Immature natural killer cell (primary cell): Measurements from ENCODE around the gene TMC7. TPM values are rescaled to one million over a fixed set of nuclear protein-coding genes. Genes with fewer than 3 reads are reported as not detected.
"Not testable (repeated sequence)": the region's sequence is repeated elsewhere in the genome, so short reads cannot be mapped to it uniquely, and the experiment has no call there.

ENCODE experiments used
- DNase-seq, 3 donors: peaks; one replicate each; pipeline ENCODE4 v3.0.0; 2022; ENCODE audit warnings: mixed read lengths in 1 of 3
- H3K27ac Mint-ChIP-seq, 6 donors: one replicate each; pipeline ENCODE4 v1.8.0; 2020; ENCODE audit warnings: mixed read lengths in 6 of 6, mild to moderate bottlenecking in 5 of 6, inconsistent platforms in 4 of 6, moderate library complexity in 3 of 6
- H3K27me3 Mint-ChIP-seq, 3 donors: one replicate each; pipeline ENCODE4 v1.8.0; 2020 to 2021; ENCODE audit warnings: low read depth in 3 of 3, mild to moderate bottlenecking in 3 of 3, mixed read lengths in 3 of 3, moderate library complexity in 3 of 3, inconsistent platforms in 1 of 3
- H3K36me3 Mint-ChIP-seq, 3 donors: one replicate each; pipeline ENCODE4 v1.8.0; 2020; ENCODE audit warnings: mixed read lengths in 3 of 3, inconsistent platforms in 2 of 3, mild to moderate bottlenecking in 2 of 3
- H3K4me1 Mint-ChIP-seq, 2 donors: one replicate each; pipeline ENCODE4 v1.8.0; 2020; ENCODE audit warnings: inconsistent platforms in 2 of 2, mild to moderate bottlenecking in 2 of 2, mixed read lengths in 2 of 2, moderate library complexity in 1 of 2
- H3K4me3 Mint-ChIP-seq, 5 donors: one replicate each; pipeline ENCODE4 v1.8.0; 2020; ENCODE audit warnings: mild to moderate bottlenecking in 5 of 5, mixed read lengths in 5 of 5, inconsistent platforms in 3 of 5, moderate library complexity in 3 of 5
- H3K9me3 Mint-ChIP-seq, 6 donors: one replicate each; pipeline ENCODE4 v1.8.0; 2020; ENCODE audit warnings: mild to moderate bottlenecking in 6 of 6, mixed read lengths in 6 of 6, inconsistent platforms in 4 of 6, moderate library complexity in 3 of 6
- polyA plus RNA-seq, 3 donors: library from polyadenylated mRNA; unstranded; fragments of 300-500 nt; fragmentation: Illumina TruSeq; gene quantifications; one replicate each; pipeline ENCODE4 v1.2.3, GENCODE V29; 2021

Gene TMC7
- polyA plus RNA-seq, 3 donors from 2014 or later = not detected

GRCh38 chr16:18995406-18995805 is 11.7 kb downstream of the TMC7 start:
- not testable (repeated sequence) for H3K4me1 Mint-ChIP-seq, H3K9me3 Mint-ChIP-seq, H3K4me3 Mint-ChIP-seq, DNase-seq, H3K27ac Mint-ChIP-seq, H3K36me3 Mint-ChIP-seq, H3K27me3 Mint-ChIP-seq

- H3K36me3 Mint-ChIP-seq, H3K4me3 Mint-ChIP-seq, H3K9me3 Mint-ChIP-seq, DNase-seq, H3K4me1 Mint-ChIP-seq, H3K27ac Mint-ChIP-seq: not testable (repeated sequence)
- H3K27me3 Mint-ChIP-seq = peaks cover 4 to 12% (median 4%) of the 10 kb centered on the region in 3 donors
These were observed 12.8 kb downstream of the TMC7 start for GRCh38 chr16:18996536-18996935.

- H3K4me1 Mint-ChIP-seq, DNase-seq, H3K4me3 Mint-ChIP-seq, H3K9me3 Mint-ChIP-seq, H3K27ac Mint-ChIP-seq, H3K36me3 Mint-ChIP-seq: not testable (repeated sequence)
- peaks cover 2 to 12% (median 4%) of the 10 kb centered on the region in 3 donors for H3K27me3 Mint-ChIP-seq
These were observed 13.3 kb downstream of the TMC7 start for GRCh38 chr16:18997001-18997400.

GRCh38 chr16:18999045-18999393 is 15.3 kb downstream of the TMC7 start:
- Mint-ChIP-seq H3K27ac (no peak overlapping the region), H3K4me1 (no peaks in the 10 kb centered on the region), H3K4me3 (no peak overlapping the region), H3K36me3 (no peaks in the 10 kb centered on the region), H3K9me3 (no peaks in the 10 kb centered on the region), H3K27me3 (peaks cover 2 to 13% (median 4%) of the 10 kb centered on the region in 3 donors)
- no peak for DNase-seq

- Mint-ChIP-seq H3K36me3 (no peaks in the 10 kb centered on the region), H3K9me3 (no peaks in the 10 kb centered on the region), H3K27me3 (peaks cover 2 to 7% (median 2%) of the 10 kb centered on the region in 3 donors), H3K4me1 (no peaks in the 10 kb centered on the region), H3K4me3 (no peak overlapping the region), H3K27ac (no peak overlapping the region)
- no peak for DNase-seq
These were observed 18.1 kb downstream of the TMC7 start for GRCh38 chr16:19001788-19002187.

GRCh38 chr16:19003935-19004334 is 20.2 kb downstream of the TMC7 start:
- Mint-ChIP-seq H3K9me3 (no peaks in the 10 kb centered on the region), H3K36me3 (no peaks in the 10 kb centered on the region), H3K27ac (no peak overlapping the region), H3K4me1 (no peaks in the 10 kb centered on the region), H3K27me3 (peaks cover 2 to 7% (median 3%) of the 10 kb centered on the region in 3 donors), H3K4me3 (no peak overlapping the region)
- DNase-seq = no peak

- H3K9me3 Mint-ChIP-seq = no peaks in the 10 kb centered on the region
- H3K36me3 Mint-ChIP-seq = no peaks in the 10 kb centered on the region
- H3K27ac Mint-ChIP-seq = no peak overlapping the region
- DNase-seq = no peak
- H3K27me3 Mint-ChIP-seq = peaks cover 3 to 8% (median 7%) of the 10 kb centered on the region in 3 donors
- H3K4me3 Mint-ChIP-seq = no peak overlapping the region
- no peaks in the 10 kb centered on the region for H3K4me1 Mint-ChIP-seq
These were observed 22.1 kb downstream of the TMC7 start for GRCh38 chr16:19005561-19006445.

- Mint-ChIP-seq H3K27ac (no peak overlapping the region), H3K27me3 (peaks cover 1 to 8% (median 4%) of the 10 kb centered on the region in 3 donors), H3K4me3 (no peak overlapping the region), H3K9me3 (no peaks in the 10 kb centered on the region), H3K4me1 (no peaks in the 10 kb centered on the region), H3K36me3 (no peaks in the 10 kb centered on the region)
- DNase-seq = no peak
These were observed 22.9 kb downstream of the TMC7 start for GRCh38 chr16:19006446-19007315.

- DNase-seq = no peak
- no peak overlapping the region for H3K27ac Mint-ChIP-seq
- H3K9me3 Mint-ChIP-seq = no peaks in the 10 kb centered on the region
- no peaks in the 10 kb centered on the region for H3K36me3 Mint-ChIP-seq
- H3K27me3 Mint-ChIP-seq = peaks cover 0 to 8% (median 1%) of the 10 kb centered on the region in 3 donors
- H3K4me3 Mint-ChIP-seq = no peak overlapping the region
- H3K4me1 Mint-ChIP-seq = no peaks in the 10 kb centered on the region
These were observed 24.8 kb downstream of the TMC7 start for GRCh38 chr16:19008245-19009169.

- Mint-ChIP-seq H3K27me3 (peaks cover 0 to 6% (median 1%) of the 10 kb centered on the region in 3 donors), H3K4me1 (no peaks in the 10 kb centered on the region), H3K36me3 (no peaks in the 10 kb centered on the region), H3K9me3 (no peaks in the 10 kb centered on the region), H3K27ac (no peak overlapping the region), H3K4me3 (no peak overlapping the region)
- no peak for DNase-seq
These were observed 27.5 kb downstream of the TMC7 start for GRCh38 chr16:19011169-19011731.

GRCh38 chr16:19014461-19014860 is 30.7 kb downstream of the TMC7 start:
- no peak for DNase-seq
- H3K27me3 Mint-ChIP-seq = peaks cover 0 to 5% (median 0%) of the 10 kb centered on the region in 3 donors
- no peaks in the 10 kb centered on the region for H3K9me3 Mint-ChIP-seq
- no peak overlapping the region for H3K27ac Mint-ChIP-seq
- no peaks in the 10 kb centered on the region for H3K36me3 Mint-ChIP-seq
- H3K4me3 Mint-ChIP-seq = no peak overlapping the region
- H3K4me1 Mint-ChIP-seq = no peaks in the 10 kb centered on the region

GRCh38 chr16:19017179-19017578 is 33.4 kb downstream of the TMC7 start:
- H3K4me3 Mint-ChIP-seq = no peak overlapping the region
- H3K27me3 Mint-ChIP-seq = peaks cover 0 to 5% (median 0%) of the 10 kb centered on the region in 3 donors
- H3K36me3 Mint-ChIP-seq = no peaks in the 10 kb centered on the region
- H3K4me1 Mint-ChIP-seq = no peaks in the 10 kb centered on the region
- no peak overlapping the region for H3K27ac Mint-ChIP-seq
- no peaks in the 10 kb centered on the region for H3K9me3 Mint-ChIP-seq
- DNase-seq = no peak

- Mint-ChIP-seq H3K4me3 (no peak overlapping the region), H3K27ac (no peak overlapping the region), H3K4me1 (no peaks in the 10 kb centered on the region), H3K36me3 (no peaks in the 10 kb centered on the region), H3K27me3 (peaks cover 0 to 5% (median under 1%) of the 10 kb centered on the region in 3 donors), H3K9me3 (no peaks in the 10 kb centered on the region)
- no peak for DNase-seq
These were observed 37.0 kb downstream of the TMC7 start for GRCh38 chr16:19020689-19021088.
